K562 (cell line): ENCODE measurements around the gene PLAAT4. TPM values are rescaled to one million over a fixed set of nuclear protein-coding genes. Genes with fewer than 3 reads are reported as not detected.
"Not testable (repeated sequence)": the region's sequence is repeated elsewhere in the genome, so short reads cannot be mapped to it uniquely, and the experiment has no call there.

Experiments used
- ATAC-seq: fragments of 200-7000 bp; cut with Tn5 transposase; 3 replicates; pipeline ENCODE4 v1.9.1; 2020; ENCODE audit warnings: moderate library complexity
- BruUV-seq: library from RNA; stranded (reverse); fragments of 400-500 nt; replicated peaks from 2 replicates; lab custom pipeline; 2021; lab: Mats Ljungman, UMichigan
- CTCF ChIA-PET: fragments of 300-600 bp; formaldehyde crosslinking; extraction: SDS; loops from one replicate; lab custom pipeline; 2021; ENCODE audit warnings: low intra/inter-chr PET ratio; lab: Yijun Ruan, JAX
- POLR2A ChIA-PET: fragments of 300-600, 350-650 bp; sonication (Branson Sonifier 250); formaldehyde crosslinking; extraction: SDS; loops from one replicate; lab custom pipeline; 2021; ENCODE audit warnings: antibody characterized with exemption, inconsistent platforms; lab: Yijun Ruan, JAX
- DNase-seq, 4 experiments: peaks; one replicate each; pipeline versions ENCODE4 v3.0.0 to v3.0.0-alpha.2; 2011 to 2018; ENCODE audit warnings: low spot score in 3 of 4, mixed read lengths in 3 of 4; ENCODE audit errors: extremely low read depth in 1 of 4
- FAIRE-seq: peaks from 2 replicates; lab custom pipeline; 2011; peaks lifted over from hg19 to GRCh38; lab: Jason Lieb, UNC
- H2AFZ ChIP-seq: 2 replicates; pipeline ENCODE4 v1.6.0; 2011; ENCODE audit warnings: low read depth, low read length, control low read depth, inconsistent platforms
- H3K27ac ChIP-seq: fragments of 200-600 bp; 3 replicates; pipeline ENCODE4 v1.8.0; 2011; ENCODE audit warnings: low read depth, mild to moderate bottlenecking, control low read depth, inconsistent platforms, low read length, moderate library complexity, mixed read lengths; ENCODE audit errors: extremely low read depth
- H3K27me3 ChIP-seq, 2 experiments: fragments of 300-600 bp in 1 of 2; 2 replicates in 1 of 2; 3 replicates in 1 of 2; pipeline versions ENCODE4 v1.6.0 to v1.8.0; 2011; ENCODE audit warnings: inconsistent platforms in 2 of 2, low read length in 2 of 2, mild to moderate bottlenecking in 1 of 2, mixed read lengths in 1 of 2, moderate library complexity in 1 of 2; ENCODE audit not compliant: control insufficient read depth in 2 of 2, insufficient read depth in 2 of 2
- H3K36me3 ChIP-seq: fragments of 300-600 bp; 3 replicates; pipeline ENCODE4 v1.8.0; 2011; ENCODE audit warnings: mild to moderate bottlenecking, low read length, inconsistent platforms; ENCODE audit not compliant: control insufficient read depth, insufficient read depth
- H3K4me1 ChIP-seq, 2 experiments: fragments of 200-600 bp in 1 of 2; replicated peaks in 1 of 2; 2 replicates in 1 of 2; 3 replicates in 1 of 2; pipeline versions ENCODE4 v1.5.1 to v1.8.0; 2011; ENCODE audit warnings: inconsistent platforms in 2 of 2, low read length in 2 of 2, mild to moderate bottlenecking in 1 of 2, mixed read lengths in 1 of 2, moderate library complexity in 1 of 2; ENCODE audit not compliant: control insufficient read depth in 2 of 2, insufficient read depth in 2 of 2
- H3K4me2 ChIP-seq: 2 replicates; pipeline ENCODE4 v1.6.1; 2011; ENCODE audit warnings: low read length, control low read depth, inconsistent platforms, mixed read lengths; ENCODE audit not compliant: insufficient read depth
- H3K4me3 ChIP-seq: fragments of 200-600 bp; sonication (generic), shearing (Covaris generic); 2 replicates; pipeline ENCODE4 v1.5.1; 2016; ENCODE audit warnings: control low read depth, inconsistent platforms
- H3K79me2 ChIP-seq: fragments of 200-600 bp; 3 replicates; pipeline ENCODE4 v1.8.0; 2011; ENCODE audit warnings: low read length, inconsistent platforms; ENCODE audit not compliant: control insufficient read depth, insufficient read depth
- H3K9ac ChIP-seq, 2 experiments: 2 replicates each; pipeline versions ENCODE4 v1.6.0 to v1.6.1; 2011; ENCODE audit warnings: low read depth in 2 of 2, low read length in 2 of 2, control low read depth in 1 of 2, inconsistent platforms in 1 of 2, mild to moderate bottlenecking in 1 of 2, mixed read lengths in 1 of 2; ENCODE audit not compliant: insufficient read depth in 1 of 2
- H3K9me1 ChIP-seq: one replicate; pipeline ENCODE4 v1.6.0; 2011; ENCODE audit warnings: inconsistent platforms, mild to moderate bottlenecking, low read length, moderate library complexity; ENCODE audit not compliant: control insufficient read depth, insufficient read depth
- H3K9me3 ChIP-seq: replicated peaks from 2 replicates; pipeline ENCODE4 v1.5.1; 2011; ENCODE audit warnings: low read depth, low read length, inconsistent platforms; ENCODE audit not compliant: control insufficient read depth, insufficient read depth
- H4K20me1 ChIP-seq: replicated peaks from 2 replicates; pipeline ENCODE4 v1.6.1; 2011; ENCODE audit warnings: low read length, inconsistent platforms, mixed read lengths; ENCODE audit not compliant: control insufficient read depth, insufficient read depth
- CREB3 ChIP-seq: fragments of 450-650 bp; conservative IDR thresholded peaks from 2 replicates; pipeline ENCODE4 v1.6.1; 2016; ENCODE audit warnings: missing genetic modification characterization, low read depth, mild to moderate bottlenecking, missing compliant biosample characterization, moderate library complexity
- CUX1 ChIP-seq: fragments of 200-800 bp; sonication (Bioruptor generic); IDR thresholded peaks from 2 replicates; pipeline ENCODE4 v1.6.1; 2016; ENCODE audit warnings: missing genetic modification characterization, missing compliant biosample characterization
- HMBOX1 ChIP-seq: sonication (generic); IDR thresholded peaks from 2 replicates; pipeline ENCODE4 v1.6.1; 2016
- L3MBTL2 ChIP-seq: fragments of 450-650 bp; IDR thresholded peaks from 2 replicates; pipeline ENCODE4 v1.6.1; 2016; ENCODE audit warnings: mild to moderate bottlenecking, moderate library complexity
- OTX1 ChIP-seq: fragments of 450-650 bp; formaldehyde crosslinking; IDR thresholded peaks from 2 replicates; pipeline ENCODE4 v1.4.0; 2022; ENCODE audit warnings: mild to moderate bottlenecking
- PHTF2 ChIP-seq: fragments of 250-450 bp; sonication (Bioruptor Pico); IDR thresholded peaks from 2 replicates; pipeline ENCODE4 v1.5.0; 2021; ENCODE audit warnings: mild to moderate bottlenecking
- ZBTB12 ChIP-seq: fragments of 250-450 bp; sonication (Bioruptor Pico); IDR thresholded peaks from 2 replicates; pipeline ENCODE4 v1.4.0; 2020
- ZBTB9 ChIP-seq: fragments of 450-650 bp; formaldehyde crosslinking; IDR thresholded peaks from 2 replicates; pipeline ENCODE4 v1.4.0; 2020; ENCODE audit warnings: mild to moderate bottlenecking, moderate library complexity
- ZNF23 ChIP-seq: fragments of 250-450 bp; sonication (Bioruptor Pico); IDR thresholded peaks from 2 replicates; pipeline ENCODE4 v1.4.0; 2020; ENCODE audit warnings: mild to moderate bottlenecking
- ZNF583 ChIP-seq: fragments of 250-450 bp; sonication (Bioruptor Pico); IDR thresholded peaks from 2 replicates; pipeline ENCODE4 v1.4.0; 2020
- ZNF668 ChIP-seq: fragments of 250-450 bp; sonication (Bioruptor Pico); IDR thresholded peaks from 2 replicates; pipeline ENCODE4 v1.8.0; 2022; ENCODE audit warnings: mild to moderate bottlenecking, inconsistent platforms
- WGBS: fragments of 100-300 bp; shearing (Covaris generic); methylation state at CpG from one replicate; pipeline ENCODE4 v1.1.6; 2016; ENCODE audit warnings: low coverage, mixed read lengths; ENCODE audit not compliant: insufficient coverage; ENCODE audit errors: missing lambda C conversion rate; 5-methylcytosine and 5-hydroxymethylcytosine counted together
- in situ Hi-C: fragments of 300-500 bp; cut with MboI; formaldehyde crosslinking; loops from 4 replicates; pipeline ENCODE4 v1.15.0; 2018; ENCODE audit warnings: inconsistent platforms, mixed read lengths
- intact Hi-C: fragments of 100-400 bp; cut with micrococcal nuclease; formaldehyde crosslinking; loops from 2 replicates; pipeline ENCODE4 v1.14.2; 2022
- polyA plus RNA-seq, 8 experiments: library from polyadenylated mRNA; depleted of rRNA in 4 of 8; stranded (reverse) in 5 of 8; unstranded in 3 of 8; fragments of >200 nt; fragmentation: Nextera tagmentation in 2 of 8; fragmentation: Illumina TruSeq in 1 of 8; extraction: Ambion mirVana in 2 of 8; extraction: Trizol in 1 of 8; gene quantifications; 2 replicates each; pipeline versions ENCODE4 v1.2.1 to v1.2.3, GENCODE V29; 2011 to 2014; ENCODE audit warnings: inconsistent platforms in 1 of 8, missing spikeins in 1 of 8
- total RNA-seq, 7 experiments: library from RNA; depleted of rRNA in 6 of 7; stranded (reverse); fragments of >200 nt in 6 of 7; fragmentation: Illumina TruSeq in 2 of 7; extraction: Trizol in 2 of 7; gene quantifications; 2 replicates each; pipeline versions ENCODE4 v1.2.1 to v1.2.3, GENCODE V29; 2011 to 2021; ENCODE audit warnings: low replicate concordance in 1 of 7

PLAAT4 gene
- total and polyA plus RNA-seq, 9 of the 15 experiments (the other 6 are each of a cell fraction or from before 2014, with no cell fraction given), result 0.54 to 3.0 (median 1.3) TPM; not detected in 1

- peak overlapping the region; percentile 57 for H3K4me2 ChIP-seq
- H4K20me1 ChIP-seq, in situ Hi-C loops, intact Hi-C loops, BruUV-seq, H3K79me2 ChIP-seq, H3K27me3 ChIP-seq, H3K9me1 ChIP-seq, CTCF ChIA-PET, H3K4me3 ChIP-seq, H3K36me3 ChIP-seq, H3K9me3 ChIP-seq: not testable (repeated sequence)
- WGBS, result 28% methylated on average over 4 of the region's 6 CpGs
- H3K4me1 ChIP-seq, result peaks cover 13 to 59% of the 10 kb centered on the region in 2 experiments
- peak overlapping the region; percentile 76 for H3K27ac ChIP-seq
- peak overlapping the region in 1 of 2 experiments; percentile 28; a peak in 1 of 4 replicates for H3K9ac ChIP-seq
- FAIRE-seq (peak; percentile 95), ATAC-seq (peak; percentile 96), DNase-seq (peak; percentile 52 to 89 (median 66))
- POLR2A ChIA-PET, result interaction anchor here (0.6 kb wide), 2 partner anchors 404 to 1974 kb away, joined by 3 to 4 read pairs; no protein-coding TSS in a partner anchor
- peak overlapping the region; percentile 77 for H2AFZ ChIP-seq
- peak; percentile 98 for TF ChIP-seq CREB3 (tag)
- TF ChIP-seq ZNF23 (CRISPR knock-in tag), result peak; percentile 80
- TF ChIP-seq ZBTB9 (CRISPR knock-in tag), result peak; percentile 98
- TF ChIP-seq OTX1 (CRISPR knock-in tag), result peak; percentile 93
- peak; percentile 73; the same call in 1 of the 2 replicates for TF ChIP-seq CUX1
- peak; percentile 87 for TF ChIP-seq PHTF2 (CRISPR knock-in tag)
- 0 out of 2 replicates have a peak, but pooled peaks have one; percentile 28 for TF ChIP-seq L3MBTL2
- peak; percentile 80; the same call in 1 of the 2 replicates for TF ChIP-seq HMBOX1
- peak; percentile 95 for TF ChIP-seq ZNF668 (CRISPR knock-in tag)
- TF ChIP-seq ZBTB12, result peak; percentile 75
- peak; percentile 98 for TF ChIP-seq ZNF583
Observed at GRCh38 chr11:63531074-63531792, 5.4 kb upstream of the PLAAT4 start.
